OCI-LY1 (cell line): Measurements from ENCODE around the gene PTPRR.

Experiments
- H2AFZ ChIP-seq: fragments of 200-600 bp; sonication (generic), shearing (Covaris generic); 2 replicates; pipeline ENCODE4 v1.6.0; 2014; ENCODE audit warnings: antibody characterized with exemption, mild to moderate bottlenecking, low read length
- H3F3A ChIP-seq: fragments of 200-600 bp; sonication (generic), shearing (Covaris generic); 2 replicates; pipeline ENCODE4 v1.6.0; 2014; ENCODE audit warnings: mild to moderate bottlenecking, antibody characterized with exemption, low read length, moderate library complexity; ENCODE audit not compliant: insufficient read depth
- H3K27ac ChIP-seq: fragments of 200-600 bp; sonication (generic); 2 replicates; pipeline ENCODE4 v1.5.1; 2014; ENCODE audit warnings: low read length, mixed run types, mild to moderate bottlenecking, low read depth; ENCODE audit not compliant: poor library complexity, severe bottlenecking
- H3K27me3 ChIP-seq: fragments of 200-600 bp; sonication (generic); 2 replicates; pipeline ENCODE4 v1.6.0; 2014; ENCODE audit warnings: antibody characterized with exemption, mild to moderate bottlenecking, low read length, moderate library complexity; ENCODE audit not compliant: insufficient read depth
- H3K36me3 ChIP-seq: fragments of 200-600 bp; sonication (generic); 2 replicates; pipeline ENCODE4 v1.6.1; 2014; ENCODE audit warnings: mild to moderate bottlenecking, antibody characterized with exemption, low read length, moderate library complexity, mixed read lengths; ENCODE audit not compliant: insufficient read depth
- H3K4me1 ChIP-seq: fragments of 200-600 bp; sonication (generic); 2 replicates; pipeline ENCODE4 v1.5.1; 2014; ENCODE audit warnings: mild to moderate bottlenecking, low read length, moderate library complexity; ENCODE audit not compliant: insufficient read depth, severe bottlenecking
- H3K4me2 ChIP-seq: fragments of 200-600 bp; sonication (generic), shearing (Covaris generic); 2 replicates; pipeline ENCODE4 v1.6.1; 2014; ENCODE audit warnings: low read length
- H3K4me3 ChIP-seq: fragments of 200-600 bp; sonication (generic); 2 replicates; pipeline ENCODE4 v1.5.1; 2014; ENCODE audit warnings: low read length, low read depth, mild to moderate bottlenecking, mixed read lengths; ENCODE audit not compliant: poor library complexity, severe bottlenecking
- H3K79me2 ChIP-seq: fragments of 200-600 bp; shearing (Covaris generic); 2 replicates; pipeline ENCODE4 v1.6.1; 2016; ENCODE audit warnings: mixed run types, low read length, mixed read lengths; ENCODE audit not compliant: insufficient read depth
- H3K9ac ChIP-seq: fragments of 200-600 bp; sonication (generic), shearing (Covaris generic); 2 replicates; pipeline ENCODE4 v1.6.1; 2014; ENCODE audit warnings: mild to moderate bottlenecking, low read length, mixed read lengths
- H3K9me2 ChIP-seq: fragments of 200-600 bp; sonication (generic), shearing (Covaris generic); 2 replicates; pipeline ENCODE4 v1.6.1; 2014; ENCODE audit warnings: low read depth, mild to moderate bottlenecking, low read length, mixed read lengths
- H3K9me3 ChIP-seq: fragments of 200-600 bp; shearing (Covaris generic); 2 replicates; pipeline ENCODE4 v1.6.1; 2014; ENCODE audit warnings: low read length, mixed read lengths
- H4K20me1 ChIP-seq: fragments of 200-600 bp; sonication (generic), shearing (Covaris generic); 2 replicates; pipeline ENCODE4 v1.6.0; 2016; ENCODE audit warnings: mild to moderate bottlenecking, low read length; ENCODE audit not compliant: insufficient read depth
- CTCF ChIP-seq: fragments of 200-600 bp; sonication (generic), shearing (Covaris generic); IDR thresholded peaks from 2 replicates; pipeline ENCODE4 v1.5.1; 2017; ENCODE audit warnings: mild to moderate bottlenecking, antibody characterized with exemption, low read length, moderate library complexity, mixed read lengths
- EZH2 ChIP-seq: fragments of 200-600 bp; sonication (generic), shearing (Covaris generic); IDR thresholded peaks from 2 replicates; pipeline ENCODE4 v1.8.0; 2017; ENCODE audit warnings: borderline replicate concordance, mixed run types, mild to moderate bottlenecking, antibody characterized with exemption, low read length, moderate library complexity, mixed read lengths

Gene PTPRR

DNA sequence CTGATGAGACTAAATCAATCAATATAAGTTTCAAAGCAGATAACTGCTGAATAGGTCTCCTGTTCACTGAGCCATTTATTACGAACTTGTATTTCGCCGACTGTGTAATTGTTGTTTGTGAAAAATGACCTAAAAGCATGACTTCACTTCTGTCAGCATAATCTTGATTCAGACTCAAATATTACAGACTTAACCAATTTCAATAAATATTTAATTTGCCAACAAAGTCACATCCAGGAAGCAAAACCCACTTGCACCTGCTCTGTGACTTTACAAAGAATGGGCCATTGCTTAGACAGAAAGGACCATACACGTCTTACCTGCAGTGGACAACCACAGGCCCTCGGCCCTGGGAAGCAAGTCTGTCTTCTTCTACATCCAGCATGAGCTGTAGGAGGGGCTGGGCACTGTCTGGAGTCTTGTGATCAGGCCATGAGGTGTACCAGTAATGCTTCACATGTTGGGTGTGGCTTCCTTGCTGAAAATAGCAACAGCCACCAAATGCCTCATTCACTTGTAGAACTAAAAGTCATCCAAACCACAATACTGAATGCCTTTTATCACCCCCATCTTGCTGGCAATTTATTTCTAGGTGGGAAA, 259.8 kb downstream of the PTPRR start:
- no peaks in the 10 kb centered on the region for H3K36me3 ChIP-seq
- H3K4me2 ChIP-seq, result no peak overlapping the region
- H3K27me3 ChIP-seq, result no peaks in the 10 kb centered on the region
- H3K9me3 ChIP-seq, result no peaks in the 10 kb centered on the region
- TF ChIP-seq CTCF (no peak), EZH2 (no peak)
- H3K4me3 ChIP-seq, result no peak overlapping the region
- no peaks in the 10 kb centered on the region for H3K79me2 ChIP-seq
- H3K27ac ChIP-seq, result no peak overlapping the region
- no peak overlapping the region for H3K9ac ChIP-seq
- H3F3A ChIP-seq, result no peaks in the 10 kb centered on the region
- H4K20me1 ChIP-seq, result no peaks in the 10 kb centered on the region
- no peaks in the 10 kb centered on the region for H3K9me2 ChIP-seq
- H3K4me1 ChIP-seq, result no peaks in the 10 kb centered on the region
- no peak overlapping the region for H2AFZ ChIP-seq

DNA sequence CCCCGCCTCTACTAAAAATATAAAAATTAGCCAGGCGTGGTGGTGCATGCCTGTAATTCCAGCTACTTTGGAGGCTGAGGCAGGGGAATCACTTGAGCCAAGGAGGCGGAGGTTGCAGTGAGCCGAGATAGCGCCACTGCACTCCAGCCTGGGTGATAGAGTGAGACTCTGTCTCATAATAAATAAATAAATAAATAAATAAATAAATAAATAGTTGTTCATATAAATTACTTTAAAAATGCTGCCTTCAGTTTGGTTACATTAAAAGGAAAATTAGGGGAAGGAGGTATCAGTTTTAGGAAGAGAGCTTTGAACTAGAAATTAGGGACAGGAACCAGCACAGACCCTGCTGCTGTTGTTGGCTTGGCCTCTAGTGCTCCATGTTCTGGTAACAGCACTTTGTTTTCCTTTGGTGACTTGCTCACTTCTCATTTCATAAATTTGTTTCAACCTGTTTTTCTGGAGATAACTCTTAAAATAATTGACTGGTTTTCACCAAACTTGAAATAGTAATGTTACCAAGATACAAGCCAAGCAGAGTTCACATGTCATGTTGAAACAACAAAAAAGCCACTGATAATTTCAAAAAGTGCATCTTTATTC, 260.4 kb downstream of the PTPRR start:
- Histone ChIP-seq H3K4me2 (no peak overlapping the region), H3K9me2 (no peaks in the 10 kb centered on the region), H3K27me3 (no peaks in the 10 kb centered on the region), H3K36me3 (no peaks in the 10 kb centered on the region), H3K9me3 (no peaks in the 10 kb centered on the region), H3F3A (no peaks in the 10 kb centered on the region), H2AFZ (no peak overlapping the region), H3K4me1 (no peaks in the 10 kb centered on the region), H3K79me2 (no peaks in the 10 kb centered on the region), H3K27ac (no peak overlapping the region), H4K20me1 (no peaks in the 10 kb centered on the region), H3K9ac (no peak overlapping the region), H3K4me3 (no peak overlapping the region)
- no peak for TF ChIP-seq CTCF
- no peak for TF ChIP-seq EZH2

GRCh38 chr12:70659077-70659606, 261.4 kb downstream of the PTPRR start:
- Histone ChIP-seq H3K9ac (no peak overlapping the region), H2AFZ (no peak overlapping the region), H4K20me1 (no peaks in the 10 kb centered on the region), H3K36me3 (no peaks in the 10 kb centered on the region), H3K79me2 (no peaks in the 10 kb centered on the region), H3K27ac (no peak overlapping the region), H3K27me3 (no peaks in the 10 kb centered on the region), H3K4me3 (no peak overlapping the region), H3F3A (no peaks in the 10 kb centered on the region), H3K9me3 (no peaks in the 10 kb centered on the region), H3K4me1 (no peaks in the 10 kb centered on the region), H3K4me2 (no peak overlapping the region), H3K9me2 (no peaks in the 10 kb centered on the region)
- TF ChIP-seq EZH2 (no peak), CTCF (no peak)
